Fibroblast of villous mesenchyme (primary cell): Measurements from ENCODE around the gene TRAPPC2L. TPM values are rescaled to one million over a fixed set of nuclear protein-coding genes. Genes with fewer than 3 reads are reported as not detected.
"Not testable (repeated sequence)": the region's sequence is repeated elsewhere in the genome, so short reads cannot be mapped to it uniquely, and the experiment has no call there.

ENCODE experiments used
- DNase-seq: peaks from one replicate; pipeline ENCODE4 v3.0.0-alpha.2; 2010; ENCODE audit warnings: low read depth
- H3K4me3 ChIP-seq: 2 replicates; pipeline ENCODE4 v1.5.1; 2011; ENCODE audit warnings: low read depth, mild to moderate bottlenecking, low read length
- CTCF ChIP-seq: IDR thresholded peaks from 2 replicates; pipeline ENCODE4 v1.5.1; 2012; ENCODE audit warnings: low read depth, mild to moderate bottlenecking, low read length; ENCODE audit not compliant: insufficient read depth
- total RNA-seq: library from RNA; depleted of rRNA; stranded (reverse); fragments of >200 nt; gene quantifications from 2 replicates; pipeline ENCODE4 v1.2.3, GENCODE V29; 2012

Gene TRAPPC2L
- total RNA-seq, 1 donor: 34.5 TPM

GRCh38 chr16:88891083-88891482 lies 34.2 kb downstream of the TRAPPC2L start:
- no peak overlapping the region for H3K4me3 ChIP-seq
- TF ChIP-seq CTCF: no peak
- no peak for DNase-seq

GRCh38 chr16:88892065-88892464 lies 35.1 kb downstream of the TRAPPC2L start:
- TF ChIP-seq CTCF: no peak
- DNase-seq: no peak
- H3K4me3 ChIP-seq: no peak overlapping the region

GRCh38 chr16:88893127-88893968 lies 36.4 kb downstream of the TRAPPC2L start:
- no peak for TF ChIP-seq CTCF
- no peak for DNase-seq
- H3K4me3 ChIP-seq: no peak overlapping the region

- H3K4me3 ChIP-seq, DNase-seq: not testable (repeated sequence)
Observed at GRCh38 chr16:88894266-88894665, 37.3 kb downstream of the TRAPPC2L start.

- no peak overlapping the region for H3K4me3 ChIP-seq
- DNase-seq: no peak
- no peak for TF ChIP-seq CTCF
Observed at GRCh38 chr16:88894681-88895300, 37.9 kb downstream of the TRAPPC2L start.

- TF ChIP-seq CTCF: no peak
- no peak overlapping the region for H3K4me3 ChIP-seq
- no peak for DNase-seq
Observed at GRCh38 chr16:88895335-88895734, 38.4 kb downstream of the TRAPPC2L start.

GRCh38 chr16:88896238-88897070 lies 39.5 kb downstream of the TRAPPC2L start:
- no peak overlapping the region for H3K4me3 ChIP-seq
- no peak for TF ChIP-seq CTCF
- DNase-seq: no peak
